ENCODE results near the gene GLB1L2.

The GLB1L2 gene

DNA sequence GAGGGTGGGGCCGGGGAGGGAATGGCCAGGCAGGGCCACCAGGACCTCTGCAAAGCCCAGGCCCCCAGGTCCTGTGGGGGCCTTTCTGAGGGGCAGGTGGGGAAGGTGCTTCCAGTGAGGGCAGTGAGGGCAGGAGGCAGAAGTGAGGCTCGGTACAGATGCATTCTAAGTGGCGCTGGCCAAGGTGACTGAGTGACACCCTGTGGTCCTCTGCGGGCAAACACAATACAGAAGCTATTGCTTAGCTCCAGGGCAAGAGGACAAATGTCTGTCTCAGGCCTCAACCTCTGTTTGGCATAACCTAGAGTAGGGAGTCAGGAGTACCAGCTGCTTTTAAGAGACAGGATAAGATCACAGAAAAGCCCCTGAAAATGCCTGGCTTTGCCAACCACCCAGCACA is 49.0 kb downstream of the GLB1L2 start:
- Histone ChIP-seq H3K27me3 (ENCODE audit: insufficient read depth, poor library complexity, severe bottlenecking) (no peaks in the 10 kb centered on the region), H3K27ac (replicated peaks) (no peak overlapping the region), H3K4me3 (replicated peaks; ENCODE audit: insufficient read depth, low read length) (no peak overlapping the region)
- TF ChIP-seq, protein P1, sequence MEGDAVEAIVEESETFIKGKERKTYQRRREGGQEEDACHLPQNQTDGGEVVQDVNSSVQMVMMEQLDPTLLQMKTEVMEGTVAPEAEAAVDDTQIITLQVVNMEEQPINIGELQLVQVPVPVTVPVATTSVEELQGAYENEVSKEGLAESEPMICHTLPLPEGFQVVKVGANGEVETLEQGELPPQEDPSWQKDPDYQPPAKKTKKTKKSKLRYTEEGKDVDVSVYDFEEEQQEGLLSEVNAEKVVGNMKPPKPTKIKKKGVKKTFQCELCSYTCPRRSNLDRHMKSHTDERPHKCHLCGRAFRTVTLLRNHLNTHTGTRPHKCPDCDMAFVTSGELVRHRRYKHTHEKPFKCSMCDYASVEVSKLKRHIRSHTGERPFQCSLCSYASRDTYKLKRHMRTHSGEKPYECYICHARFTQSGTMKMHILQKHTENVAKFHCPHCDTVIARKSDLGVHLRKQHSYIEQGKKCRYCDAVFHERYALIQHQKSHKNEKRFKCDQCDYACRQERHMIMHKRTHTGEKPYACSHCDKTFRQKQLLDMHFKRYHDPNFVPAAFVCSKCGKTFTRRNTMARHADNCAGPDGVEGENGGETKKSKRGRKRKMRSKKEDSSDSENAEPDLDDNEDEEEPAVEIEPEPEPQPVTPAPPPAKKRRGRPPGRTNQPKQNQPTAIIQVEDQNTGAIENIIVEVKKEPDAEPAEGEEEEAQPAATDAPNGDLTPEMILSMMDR (IDR thresholded peaks at IDR 0.05; ENCODE audit: insufficient read depth, low read length): no peak
- TF ChIP-seq SPI1 (IDR thresholded peaks at IDR 0.05; ENCODE audit: borderline replicate concordance, low read depth): no peak
- TF ChIP-seq, protein P2, sequence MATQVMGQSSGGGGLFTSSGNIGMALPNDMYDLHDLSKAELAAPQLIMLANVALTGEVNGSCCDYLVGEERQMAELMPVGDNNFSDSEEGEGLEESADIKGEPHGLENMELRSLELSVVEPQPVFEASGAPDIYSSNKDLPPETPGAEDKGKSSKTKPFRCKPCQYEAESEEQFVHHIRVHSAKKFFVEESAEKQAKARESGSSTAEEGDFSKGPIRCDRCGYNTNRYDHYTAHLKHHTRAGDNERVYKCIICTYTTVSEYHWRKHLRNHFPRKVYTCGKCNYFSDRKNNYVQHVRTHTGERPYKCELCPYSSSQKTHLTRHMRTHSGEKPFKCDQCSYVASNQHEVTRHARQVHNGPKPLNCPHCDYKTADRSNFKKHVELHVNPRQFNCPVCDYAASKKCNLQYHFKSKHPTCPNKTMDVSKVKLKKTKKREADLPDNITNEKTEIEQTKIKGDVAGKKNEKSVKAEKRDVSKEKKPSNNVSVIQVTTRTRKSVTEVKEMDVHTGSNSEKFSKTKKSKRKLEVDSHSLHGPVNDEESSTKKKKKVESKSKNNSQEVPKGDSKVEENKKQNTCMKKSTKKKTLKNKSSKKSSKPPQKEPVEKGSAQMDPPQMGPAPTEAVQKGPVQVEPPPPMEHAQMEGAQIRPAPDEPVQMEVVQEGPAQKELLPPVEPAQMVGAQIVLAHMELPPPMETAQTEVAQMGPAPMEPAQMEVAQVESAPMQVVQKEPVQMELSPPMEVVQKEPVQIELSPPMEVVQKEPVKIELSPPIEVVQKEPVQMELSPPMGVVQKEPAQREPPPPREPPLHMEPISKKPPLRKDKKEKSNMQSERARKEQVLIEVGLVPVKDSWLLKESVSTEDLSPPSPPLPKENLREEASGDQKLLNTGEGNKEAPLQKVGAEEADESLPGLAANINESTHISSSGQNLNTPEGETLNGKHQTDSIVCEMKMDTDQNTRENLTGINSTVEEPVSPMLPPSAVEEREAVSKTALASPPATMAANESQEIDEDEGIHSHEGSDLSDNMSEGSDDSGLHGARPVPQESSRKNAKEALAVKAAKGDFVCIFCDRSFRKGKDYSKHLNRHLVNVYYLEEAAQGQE (IDR thresholded peaks at IDR 0.05; ENCODE audit: insufficient replicate concordance, low read depth): no peak
- TF ChIP-seq POLR2AphosphoS5 (IDR thresholded peaks at IDR 0.05; ENCODE audit: low read depth): no peak
- TF ChIP-seq GABPA (IDR thresholded peaks at IDR 0.05; ENCODE audit: low read depth): no peak
- no peak for DNase-seq (ENCODE audit: low read depth in 1 of 2, low spot score in 1 of 2)

DNA sequence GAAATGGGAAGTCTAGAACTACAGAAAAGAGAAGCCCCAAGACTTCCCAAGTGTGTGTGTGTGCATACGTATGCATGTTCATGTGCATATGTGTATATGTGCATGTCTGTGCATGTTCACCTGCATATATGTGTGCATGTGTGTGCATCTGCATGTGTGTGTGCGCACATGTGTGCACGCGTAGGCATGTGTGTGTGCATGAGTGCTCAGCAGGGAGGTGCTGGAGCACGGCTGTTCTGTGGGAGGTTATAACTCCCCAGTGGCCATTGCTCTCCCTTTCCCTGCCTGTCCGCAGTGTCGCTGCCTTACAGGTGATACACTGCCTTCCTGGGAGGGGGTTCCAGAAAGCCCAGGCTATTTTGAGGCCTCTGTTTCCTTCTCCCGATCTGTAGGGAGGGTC is 50.5 kb downstream of the GLB1L2 start:
- no peak overlapping the region for H3K4me3 ChIP-seq (replicated peaks; ENCODE audit: insufficient read depth, low read length)
- no peak overlapping the region for H3K27ac ChIP-seq (replicated peaks)
- TF ChIP-seq SPI1 (IDR thresholded peaks at IDR 0.05; ENCODE audit: borderline replicate concordance, low read depth): no peak
- TF ChIP-seq POLR2AphosphoS5 (IDR thresholded peaks at IDR 0.05; ENCODE audit: low read depth): no peak
- TF ChIP-seq, protein P2 (IDR thresholded peaks at IDR 0.05; ENCODE audit: insufficient replicate concordance, low read depth): no peak
- TF ChIP-seq, protein P1 (IDR thresholded peaks at IDR 0.05; ENCODE audit: insufficient read depth, low read length): no peak
- no peak for TF ChIP-seq GABPA (IDR thresholded peaks at IDR 0.05; ENCODE audit: low read depth)
- H3K27me3 ChIP-seq (ENCODE audit: insufficient read depth, poor library complexity, severe bottlenecking): no peaks in the 10 kb centered on the region
- no peak for DNase-seq (ENCODE audit: low read depth in 1 of 2, low spot score in 1 of 2)

DNA sequence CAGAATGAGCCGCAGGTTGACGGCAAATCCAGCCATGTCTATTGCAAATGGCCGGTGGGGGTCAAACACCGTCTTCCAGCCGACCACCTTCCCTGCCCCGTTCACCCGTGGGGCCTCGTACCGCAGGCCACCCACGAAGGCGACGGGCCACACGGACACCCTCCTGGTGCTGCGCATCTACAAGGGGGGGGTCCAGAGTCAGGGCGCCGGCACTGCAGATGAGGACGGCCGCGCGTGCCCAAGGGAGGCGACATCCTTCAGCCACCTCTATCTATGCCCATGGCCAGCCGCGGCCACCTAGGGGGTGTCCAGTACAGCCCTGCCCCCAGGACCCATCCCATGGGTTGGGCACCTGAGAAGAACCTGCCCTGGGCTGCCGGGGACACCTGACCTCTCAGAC is 51.0 kb downstream of the GLB1L2 start:
- TF ChIP-seq SPI1 (IDR thresholded peaks at IDR 0.05; ENCODE audit: borderline replicate concordance, low read depth): no peak
- no peak for TF ChIP-seq POLR2AphosphoS5 (IDR thresholded peaks at IDR 0.05; ENCODE audit: low read depth)
- TF ChIP-seq, protein P2 (IDR thresholded peaks at IDR 0.05; ENCODE audit: insufficient replicate concordance, low read depth): no peak
- TF ChIP-seq, protein P1 (IDR thresholded peaks at IDR 0.05; ENCODE audit: insufficient read depth, low read length): no peak
- no peak for TF ChIP-seq GABPA (IDR thresholded peaks at IDR 0.05; ENCODE audit: low read depth)
- Histone ChIP-seq H3K4me3 (replicated peaks; ENCODE audit: insufficient read depth, low read length) (no peak overlapping the region), H3K27ac (replicated peaks) (no peak overlapping the region), H3K27me3 (ENCODE audit: insufficient read depth, poor library complexity, severe bottlenecking) (no peaks in the 10 kb centered on the region)
- DNase-seq (ENCODE audit: low read depth in 1 of 2, low spot score in 1 of 2): no peak
